Measurements from ENCODE around the gene MGRN1.
"Not testable (repeated sequence)": the region's sequence is repeated elsewhere in the genome, so short reads cannot be mapped to it uniquely, and the experiment has no call there.

MGRN1 gene

DNA sequence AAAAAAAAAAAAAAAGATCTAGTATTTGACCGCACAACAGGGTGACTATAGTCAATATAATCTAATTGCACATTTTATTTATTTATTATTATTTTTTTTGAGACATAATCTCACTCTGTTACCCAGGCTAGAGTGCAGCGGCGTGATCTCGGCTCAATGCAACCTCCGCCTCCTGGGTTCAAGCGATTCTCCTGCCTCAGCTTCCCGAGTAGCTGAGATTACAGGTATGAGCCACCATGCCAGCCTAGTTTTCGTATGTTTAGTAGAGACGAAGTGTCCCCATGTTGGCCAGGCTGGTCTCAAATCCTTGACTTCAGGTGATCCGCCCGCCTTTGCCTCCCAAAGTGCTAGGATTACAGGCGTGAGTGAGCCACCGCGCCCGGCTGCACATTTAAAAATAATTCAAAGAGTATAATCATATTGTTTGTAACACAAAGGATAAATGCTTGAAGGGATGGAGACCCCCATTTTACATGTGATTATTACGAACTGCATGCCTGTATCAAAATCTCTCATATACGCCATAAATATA lies 108.7 kb downstream of the MGRN1 start:
- no peak for DNase-seq (ENCODE audit: low read depth in 3 of 3)

DNA sequence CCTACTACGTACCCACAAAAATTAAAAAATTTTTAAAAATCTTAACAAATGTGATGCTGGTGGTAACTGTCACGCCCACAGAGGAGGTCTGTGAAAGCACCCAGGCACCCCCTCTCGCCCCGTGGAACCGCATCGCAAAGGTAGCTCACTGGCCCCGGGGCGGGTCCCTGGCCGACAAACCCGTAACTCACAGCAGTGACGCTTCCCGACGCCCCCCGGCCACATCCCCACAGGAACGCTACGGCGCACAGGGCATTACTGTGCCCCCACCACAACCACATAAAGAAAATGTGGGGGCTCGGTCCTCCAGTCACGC lies 109.1 kb downstream of the MGRN1 start:
- peak in 1 of 3 donors; percentile 15 for DNase-seq (ENCODE audit: low read depth in 3 of 3)

DNA sequence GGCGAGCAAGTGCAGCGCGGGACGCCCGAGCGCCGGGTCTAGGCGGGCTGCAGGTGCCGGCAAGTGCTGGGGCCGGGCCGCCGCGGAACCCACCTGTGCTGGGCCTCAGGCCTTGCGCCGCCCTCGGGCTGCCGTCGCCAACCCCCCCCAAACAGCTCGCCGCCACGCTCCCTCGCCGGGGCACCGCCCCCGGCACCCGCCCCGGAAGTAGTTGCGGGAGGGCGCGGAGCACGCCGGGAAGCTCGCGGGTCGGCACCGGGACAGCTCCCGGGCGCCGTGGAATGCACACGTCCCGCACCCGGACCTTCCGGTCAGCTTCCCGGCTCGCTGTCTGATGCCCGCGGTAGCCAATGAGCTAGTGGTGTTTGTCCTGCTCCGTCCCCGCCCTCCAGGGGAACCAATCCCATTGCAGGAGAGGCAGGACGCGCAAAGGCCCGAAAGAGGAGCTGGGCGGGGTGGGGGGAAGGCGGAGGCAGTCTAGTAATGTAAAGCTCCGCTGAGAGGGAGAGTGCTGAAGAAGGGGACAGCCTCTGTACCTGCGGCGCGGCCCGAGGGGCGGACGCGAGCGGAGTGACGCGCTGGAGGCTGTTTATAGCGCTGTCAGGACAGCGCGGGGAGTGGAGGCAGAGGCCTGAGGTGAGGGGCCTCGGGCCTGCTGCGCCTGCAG lies 109.6 kb downstream of the MGRN1 start, which contains the start of the genes ANKS3 and DNAAF8:
Gene ANKS3, minus strand, starts transcription at position 209 of the 667 bp plus-strand sequence. CDS start 4,122 bp downstream, outside the sequence.
Gene DNAAF8, plus strand, starts transcription at position 475 of the 667 bp plus-strand sequence. CDS start 1,978 bp downstream, outside the sequence.
- peak; percentile 58 to 75 (median 60) for DNase-seq (ENCODE audit: low read depth in 3 of 3)

DNA sequence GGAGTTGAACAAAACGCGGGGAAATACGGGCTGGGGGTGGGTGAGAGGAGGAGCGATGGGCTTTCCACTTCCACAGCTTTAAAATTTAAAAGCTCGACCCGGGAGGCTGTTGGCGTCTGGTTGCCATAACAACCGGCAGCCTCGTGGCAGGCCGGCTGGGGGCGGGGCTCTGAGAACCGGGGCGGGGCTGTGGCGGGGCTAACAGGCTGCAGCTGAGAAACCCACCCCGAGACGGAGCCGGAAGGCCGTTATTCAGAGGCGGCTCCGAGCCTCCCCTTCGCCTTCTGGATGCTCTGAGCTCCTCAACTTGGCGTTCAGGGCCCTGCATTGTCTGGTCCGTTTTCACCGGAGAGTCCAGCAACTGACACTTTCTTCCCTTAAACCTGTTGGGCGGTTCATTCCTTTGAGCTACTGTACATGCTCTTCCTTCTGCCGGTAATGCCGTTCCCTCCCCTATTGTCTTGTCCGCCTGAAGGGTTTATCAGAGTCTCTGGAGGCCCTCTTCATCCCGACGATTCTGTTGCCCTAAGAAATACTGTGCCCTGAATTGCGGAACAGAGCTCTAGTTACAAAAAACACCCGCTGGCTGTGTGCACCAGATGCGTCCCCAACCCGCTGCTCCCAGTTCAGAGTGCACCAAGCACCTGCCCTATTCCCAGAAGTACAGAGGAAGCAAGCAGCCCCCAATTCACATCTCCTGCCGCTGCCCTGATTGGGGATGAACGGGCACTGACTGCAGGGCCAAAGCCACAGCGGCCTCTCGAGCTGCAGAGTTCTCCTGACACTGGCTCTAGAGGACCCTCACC lies 110.3 kb downstream of the MGRN1 start:
- peak; percentile 80 to 95 (median 80) for DNase-seq (ENCODE audit: low read depth in 3 of 3)

DNA sequence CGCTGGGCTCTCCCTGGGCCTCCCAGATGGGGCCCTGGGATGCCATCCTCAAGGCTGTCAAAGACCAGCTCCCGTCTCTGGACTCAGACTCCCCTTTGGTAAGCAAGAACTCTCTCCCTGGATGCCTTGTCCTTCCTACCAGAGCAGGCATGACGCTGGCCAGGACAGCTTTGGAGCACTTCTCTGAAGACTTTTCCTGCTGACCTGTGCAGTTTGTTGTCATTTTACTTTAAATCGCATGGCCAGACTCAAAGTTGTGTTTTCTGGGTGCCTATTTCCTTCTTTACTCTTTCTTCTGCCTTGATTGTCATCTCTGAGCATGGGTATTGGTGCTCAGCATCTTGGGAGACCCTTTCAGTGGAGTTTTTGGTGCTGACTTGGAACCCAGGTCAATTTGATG lies 111.9 kb downstream of the MGRN1 start:
- DNase-seq (ENCODE audit: low read depth in 3 of 3), result no peak

DNA sequence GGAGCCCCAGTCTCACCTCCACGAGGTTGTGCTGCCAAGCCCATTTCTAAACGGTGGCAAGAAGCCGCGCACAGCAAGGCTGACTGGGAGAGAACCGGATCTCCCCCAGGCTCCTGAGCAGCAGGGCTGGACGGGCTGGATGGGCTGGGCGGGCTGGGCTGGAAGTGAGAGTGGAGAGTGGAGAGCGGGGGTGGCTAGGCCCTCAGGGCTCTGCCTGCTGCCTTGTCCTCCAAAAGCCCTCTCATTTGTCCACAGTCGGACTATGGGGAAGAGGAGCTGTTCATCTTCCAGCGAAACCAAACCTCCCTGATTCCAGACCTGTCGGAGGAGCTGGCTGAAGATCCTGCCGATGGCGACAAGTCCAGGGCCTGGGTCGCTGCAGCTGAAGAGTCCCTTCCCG lies 112.9 kb downstream of the MGRN1 start:
- DNase-seq (ENCODE audit: low read depth in 3 of 3), result no peak

DNA sequence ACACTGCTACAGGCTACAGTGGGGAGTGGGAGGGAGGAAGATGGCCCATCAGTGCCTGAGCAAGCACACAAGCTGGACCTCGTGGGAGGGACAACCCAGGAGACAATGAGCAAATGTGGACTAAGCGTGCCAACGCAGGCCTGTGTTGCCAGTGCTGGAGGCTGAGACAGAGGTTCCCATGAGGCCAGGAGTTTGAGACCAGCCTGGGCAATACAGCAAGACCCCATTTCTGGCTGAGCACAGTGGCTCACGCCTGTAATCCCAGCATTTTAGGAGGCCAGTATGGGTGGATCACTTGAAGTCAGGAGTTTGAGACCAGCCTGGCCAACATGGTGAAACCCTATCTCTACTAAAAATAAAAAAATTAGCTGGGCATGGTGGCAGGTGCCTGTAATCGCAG lies 113.7 kb downstream of the MGRN1 start:
- DNase-seq (ENCODE audit: low read depth in 3 of 3), result not testable (repeated sequence)
